ENCODE measurements around the gene TGIF1. TPM values are rescaled to one million over a fixed set of nuclear protein-coding genes. Genes with fewer than 3 reads are reported as not detected.

Gene TGIF1
- total RNA-seq, 1 experiment from 2014 or later: 241 TPM

Other genes with a start within 250 kb of the TGIF1 start
- 0.10 and 0.13 TPM in 2 replicates for gene MYOM1, start 230.2 kb upstream of the TGIF1 start, total RNA-seq (2014; rRNA removed; shearing (Covaris generic))
- gene MYL12A, start 202.4 kb upstream of the TGIF1 start, total RNA-seq (2014; rRNA removed; shearing (Covaris generic)): 559 and 564 TPM in 2 replicates
- 483 and 484 TPM in 2 replicates for gene MYL12B, start 188.0 kb upstream of the TGIF1 start, total RNA-seq (2014; rRNA removed; shearing (Covaris generic))

All from HT-29 (cell line).